Dendritic cell treated with granulocyte-macrophage colony-stimulating factor and Interleukin-4, amounts not matched to agents 40 ng/mL and 50 ng/mL, for 4 days (primary cell): ENCODE measurements around the gene BRD1.

Source experiments
- H3K27ac Mint-ChIP-seq: one replicate; pipeline ENCODE4 v1.8.0; 2022; ENCODE audit warnings: mild to moderate bottlenecking, mixed read lengths
- H3K27me3 Mint-ChIP-seq: one replicate; pipeline ENCODE4 v1.8.0; 2022; ENCODE audit warnings: mild to moderate bottlenecking, mixed read lengths
- H3K36me3 Mint-ChIP-seq: one replicate; pipeline ENCODE4 v1.8.0; 2022; ENCODE audit warnings: low read depth, mixed read lengths
- H3K4me1 Mint-ChIP-seq: one replicate; pipeline ENCODE4 v1.8.0; 2022; ENCODE audit warnings: low read depth, mixed read lengths
- H3K4me3 Mint-ChIP-seq: one replicate; pipeline ENCODE4 v1.8.0; 2022; ENCODE audit warnings: mild to moderate bottlenecking, moderate library complexity, mixed read lengths
- H3K9me3 Mint-ChIP-seq: one replicate; pipeline ENCODE4 v1.8.0; 2022; ENCODE audit warnings: mixed read lengths
- intact Hi-C: fragments of 100-400 bp; cut with micrococcal nuclease; formaldehyde crosslinking; loops from one replicate; pipeline ENCODE4 v1.15.0; 2022

Gene BRD1

DNA sequence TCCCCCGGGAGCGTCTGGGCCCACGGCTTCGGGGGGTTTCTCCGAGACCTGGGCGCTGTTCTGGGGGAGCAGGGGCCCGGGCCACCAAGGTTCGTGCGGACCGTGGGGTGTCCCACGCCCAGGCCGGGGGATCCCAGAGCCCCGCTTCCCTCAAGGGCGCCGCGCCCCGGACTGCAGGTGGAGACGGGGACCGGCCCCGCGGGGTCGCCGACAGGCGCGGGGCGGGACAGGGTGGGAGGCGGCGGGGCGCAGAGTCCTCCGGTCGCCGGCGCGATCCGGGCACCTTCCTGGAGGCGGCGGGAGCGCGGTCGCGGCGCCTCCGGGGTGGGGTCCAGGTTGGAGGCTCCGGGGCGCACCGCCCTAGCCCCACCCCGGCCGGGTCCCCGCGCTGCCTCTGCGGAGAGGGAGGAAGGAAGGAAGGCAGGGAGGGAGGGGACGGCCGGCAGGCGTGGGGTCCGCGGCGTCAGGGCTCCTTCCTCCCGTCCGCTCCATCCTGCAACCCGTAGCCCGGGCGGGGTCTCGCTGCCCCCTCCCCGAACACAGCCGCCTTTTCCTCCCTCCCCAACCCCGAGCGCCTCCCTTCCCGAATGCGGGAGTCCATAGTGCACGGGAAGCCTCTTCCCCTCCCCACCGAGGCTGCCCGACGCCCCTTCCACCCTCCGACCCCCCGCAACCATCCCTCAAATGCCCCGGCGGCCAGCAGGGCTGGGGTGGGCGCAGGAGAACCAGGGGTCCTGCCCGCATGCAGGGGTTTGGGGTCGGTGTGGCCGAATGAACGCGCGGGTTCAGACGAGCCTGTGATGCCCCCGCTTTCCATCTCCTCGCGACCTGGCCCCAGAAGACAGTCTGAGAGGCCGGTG lies 21.7 kb upstream of the BRD1 start:
- Mint-ChIP-seq H3K36me3 (peaks cover 26% of the 10 kb centered on the region), H3K27me3 (peaks cover 18% of the 10 kb centered on the region), H3K4me1 (peaks cover 38% of the 10 kb centered on the region), H3K27ac (peak overlapping the region; percentile 98), H3K4me3 (peak overlapping the region; percentile 90), H3K9me3 (no peaks in the 10 kb centered on the region)
- intact Hi-C loops, result loop anchor here (2.0 kb wide), 1 partner anchor 19 kb away; no protein-coding TSS in a partner anchor

- intact Hi-C loops, result loop anchor here (2.0 kb wide), 1 partner anchor 18 kb away; no protein-coding TSS in a partner anchor
- Mint-ChIP-seq H3K27ac (peak overlapping the region; percentile 98), H3K4me3 (peak overlapping the region; percentile 90), H3K4me1 (peaks cover 37% of the 10 kb centered on the region), H3K27me3 (peaks cover 18% of the 10 kb centered on the region), H3K9me3 (no peaks in the 10 kb centered on the region), H3K36me3 (peaks cover 24% of the 10 kb centered on the region)
These were observed 21.1 kb upstream of the BRD1 start for GRCh38 chr22:49848690-49849160.

DNA sequence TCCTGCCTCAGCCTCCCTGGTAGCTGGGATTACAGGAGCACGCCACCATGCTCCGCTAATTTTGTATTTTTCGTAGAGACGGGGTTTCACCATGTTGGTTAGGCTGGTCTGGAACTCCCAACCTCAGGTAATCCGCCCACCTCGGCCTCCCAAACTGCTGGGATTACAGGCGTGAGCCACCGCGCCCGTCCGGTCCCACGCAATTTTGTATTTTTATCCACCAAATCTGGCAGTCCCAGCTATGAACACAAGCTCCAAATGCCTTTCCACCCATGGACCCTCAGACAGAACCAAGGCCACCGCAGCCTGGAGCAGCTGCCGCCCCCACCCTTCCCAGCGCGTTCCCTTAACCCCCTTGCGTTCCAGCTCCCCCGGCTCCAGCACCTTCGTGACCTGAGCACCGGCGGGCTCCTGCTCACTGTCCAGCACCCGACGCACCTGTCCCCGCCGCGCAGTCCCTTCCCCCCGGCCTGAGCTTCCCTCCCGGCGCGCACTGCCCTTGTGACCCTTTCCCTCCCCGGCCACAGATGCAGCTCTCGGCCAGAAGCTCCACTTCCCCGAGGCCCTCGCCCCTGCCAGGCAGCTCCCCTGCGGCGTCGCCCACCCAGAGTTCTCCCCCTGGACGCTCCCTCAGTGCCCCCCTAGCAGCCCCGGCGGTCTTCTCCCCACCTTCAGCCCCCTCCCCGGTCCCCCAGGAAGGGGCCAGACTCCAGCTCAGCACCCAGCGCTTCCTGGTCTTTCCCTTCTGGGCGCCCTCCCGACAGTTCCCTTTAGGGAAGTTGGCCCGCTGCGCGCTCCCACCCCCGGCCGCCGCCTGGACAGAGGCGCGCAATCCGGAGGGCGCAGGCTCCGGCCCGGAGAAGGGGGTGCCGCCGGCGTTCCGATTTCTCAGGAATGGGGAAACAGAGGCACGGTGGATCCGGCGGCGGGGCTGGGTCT lies 20.3 kb upstream of the BRD1 start:
- Mint-ChIP-seq H3K9me3 (no peaks in the 10 kb centered on the region), H3K27ac (peak overlapping the region; percentile 98), H3K4me3 (peak overlapping the region; percentile 90), H3K27me3 (peaks cover 18% of the 10 kb centered on the region), H3K4me1 (peaks cover 37% of the 10 kb centered on the region), H3K36me3 (peaks cover 24% of the 10 kb centered on the region)
- intact Hi-C loops, result loop anchor here (2.0 kb wide), 1 partner anchor 17 kb away; no protein-coding TSS in a partner anchor

GRCh38 chr22:49845666-49846459 lies 18.2 kb upstream of the BRD1 start:
- Mint-ChIP-seq H3K4me3 (no peak overlapping the region), H3K4me1 (peaks cover 21% of the 10 kb centered on the region), H3K36me3 (peaks cover 24% of the 10 kb centered on the region), H3K9me3 (no peaks in the 10 kb centered on the region), H3K27ac (no peak overlapping the region), H3K27me3 (peaks cover 10% of the 10 kb centered on the region)
- intact Hi-C loops, result no loop called here

- Mint-ChIP-seq H3K9me3 (no peaks in the 10 kb centered on the region), H3K4me1 (peaks cover 15% of the 10 kb centered on the region), H3K27ac (no peak overlapping the region), H3K4me3 (no peak overlapping the region), H3K27me3 (peaks cover 7% of the 10 kb centered on the region), H3K36me3 (peaks cover 24% of the 10 kb centered on the region)
- intact Hi-C loops, result no loop called here
These were observed 17.6 kb upstream of the BRD1 start for GRCh38 chr22:49845241-49845640.

- H3K27me3 Mint-ChIP-seq, result peaks cover 17% of the 10 kb centered on the region
- peak overlapping the region; percentile 58 for H3K4me3 Mint-ChIP-seq
- no peaks in the 10 kb centered on the region for H3K36me3 Mint-ChIP-seq
- H3K4me1 Mint-ChIP-seq, result peaks cover 12% of the 10 kb centered on the region
- H3K27ac Mint-ChIP-seq, result peak overlapping the region; percentile 56
- intact Hi-C loops, result no loop called here
- no peaks in the 10 kb centered on the region for H3K9me3 Mint-ChIP-seq
These were observed 11.4 kb upstream of the BRD1 start for GRCh38 chr22:49838771-49839717.

DNA sequence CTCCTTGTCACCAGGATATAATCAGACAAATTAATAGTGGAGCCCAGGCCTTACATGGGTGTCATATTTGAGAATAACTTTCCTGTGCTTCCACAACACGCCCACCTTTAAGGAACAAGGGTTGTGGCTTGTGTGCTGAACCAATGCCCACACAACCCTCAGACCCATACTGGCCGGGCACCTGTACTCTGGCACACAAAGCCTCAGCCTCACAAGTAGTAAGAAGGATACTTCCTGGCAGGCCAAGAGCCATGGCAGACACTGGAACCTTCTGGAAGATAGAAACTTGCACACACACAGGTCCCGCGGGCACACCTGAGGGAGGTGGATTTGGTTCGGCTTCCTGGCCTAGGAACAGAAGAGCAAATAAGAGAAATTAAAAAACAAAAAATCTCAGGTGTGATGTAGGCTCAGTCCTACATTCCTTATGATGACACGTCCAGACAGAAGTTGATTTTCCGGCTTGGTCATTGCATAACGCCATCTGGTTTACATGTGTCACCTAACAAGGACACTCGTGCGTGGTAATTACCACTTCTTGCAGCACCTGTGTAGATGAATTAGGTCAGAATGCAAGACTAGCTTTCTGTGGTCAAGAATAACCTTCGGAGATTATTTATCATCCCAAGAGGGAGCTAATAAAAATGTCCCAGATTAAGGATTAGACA lies 5.8 kb upstream of the BRD1 start:
- no peak overlapping the region for H3K27ac Mint-ChIP-seq
- intact Hi-C loops, result no loop called here

DNA sequence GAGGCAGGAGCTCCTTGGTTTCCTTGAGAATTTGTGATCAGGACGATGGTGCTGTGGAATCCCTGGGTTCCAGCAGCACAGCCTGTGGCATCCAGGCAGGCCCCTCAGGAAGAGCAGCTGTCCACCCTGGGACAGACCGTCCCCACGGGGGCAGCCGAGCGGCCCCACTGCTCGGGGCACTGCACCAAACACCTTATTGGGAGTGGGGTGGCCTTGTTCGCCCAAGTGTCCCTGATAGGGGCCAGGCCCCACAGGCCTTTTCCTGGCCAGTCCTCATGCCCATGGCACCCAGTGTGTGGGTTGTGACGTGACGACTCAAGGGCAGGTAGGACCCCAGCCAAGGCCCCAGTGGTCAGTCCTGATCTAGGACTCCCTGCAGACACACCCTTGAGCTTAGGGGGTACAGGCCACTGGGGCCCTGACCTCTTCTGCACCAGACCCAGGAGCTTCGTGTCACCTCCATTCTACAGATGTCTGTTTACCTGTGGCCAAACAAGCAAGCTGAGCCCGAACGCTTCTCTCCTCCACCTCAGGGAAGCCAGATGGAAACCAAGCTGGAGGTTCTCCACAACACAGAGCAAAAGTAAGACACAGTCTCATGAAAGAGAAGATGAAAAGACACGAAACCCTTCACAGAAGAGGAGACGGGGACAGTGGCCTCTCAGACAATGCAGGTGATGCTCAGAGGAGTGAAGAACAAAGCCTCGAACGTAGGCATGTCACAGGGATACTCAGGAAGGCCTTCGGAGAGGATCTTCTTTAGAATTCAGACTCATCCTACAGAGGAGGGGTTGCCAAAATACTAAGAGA lies 1.6 kb upstream of the BRD1 start:
- intact Hi-C loops, result no loop called here
- no peak overlapping the region for H3K4me3 Mint-ChIP-seq
- H3K4me1 Mint-ChIP-seq, result peaks cover 49% of the 10 kb centered on the region
- peaks cover 26% of the 10 kb centered on the region for H3K36me3 Mint-ChIP-seq
- H3K9me3 Mint-ChIP-seq, result no peaks in the 10 kb centered on the region
- H3K27ac Mint-ChIP-seq, result peak overlapping the region; percentile 79
- peaks cover 3% of the 10 kb centered on the region for H3K27me3 Mint-ChIP-seq

More for the DNA sequence above, 5.8 kb upstream of the BRD1 start:
- Mint-ChIP-seq H3K9me3 (no peaks in the 10 kb centered on the region), H3K4me1 (peaks cover 26% of the 10 kb centered on the region), H3K36me3 (no peaks in the 10 kb centered on the region), H3K4me3 (no peak overlapping the region), H3K27me3 (peaks cover 10% of the 10 kb centered on the region)

DNA sequence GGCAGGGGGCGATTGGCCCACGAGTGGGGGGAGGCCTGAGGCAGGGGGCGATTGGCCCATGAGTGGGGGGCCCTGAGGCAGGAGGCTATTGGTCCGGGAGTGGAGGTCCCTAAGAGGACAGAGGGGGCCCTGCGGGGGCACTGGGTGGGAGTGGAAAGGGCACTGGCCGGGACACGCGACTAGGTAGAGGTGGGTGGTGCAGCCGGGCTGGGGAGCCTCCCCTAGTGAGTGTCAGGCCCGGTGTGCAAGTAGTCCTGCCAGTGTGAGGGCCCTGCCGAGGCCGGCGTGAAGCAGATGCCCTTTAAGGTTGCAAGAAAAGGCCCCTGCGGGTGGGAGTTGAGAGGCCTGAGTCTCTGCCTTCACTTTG lies 909 bp upstream of the BRD1 start:
- intact Hi-C loops, result no loop called here
- peak overlapping the region; percentile 79 for H3K27ac Mint-ChIP-seq
- peaks cover 32% of the 10 kb centered on the region for H3K36me3 Mint-ChIP-seq
- H3K27me3 Mint-ChIP-seq, result peaks cover 3% of the 10 kb centered on the region
- H3K4me3 Mint-ChIP-seq, result peak overlapping the region; percentile 62
- no peaks in the 10 kb centered on the region for H3K9me3 Mint-ChIP-seq
- H3K4me1 Mint-ChIP-seq, result peaks cover 55% of the 10 kb centered on the region

- no peaks in the 10 kb centered on the region for H3K27me3 Mint-ChIP-seq
- H3K9me3 Mint-ChIP-seq, result no peaks in the 10 kb centered on the region
- peak overlapping the region; percentile 79 for H3K27ac Mint-ChIP-seq
- H3K4me1 Mint-ChIP-seq, result peaks cover 60% of the 10 kb centered on the region
- H3K36me3 Mint-ChIP-seq, result peaks cover 45% of the 10 kb centered on the region
- H3K4me3 Mint-ChIP-seq, result peak overlapping the region; percentile 64
- intact Hi-C loops, result no loop called here
These were observed 311 bp downstream of the BRD1 start for GRCh38 chr22:49827271-49827852.

GRCh38 chr22:49826603-49827270 lies 936 bp downstream of the BRD1 start:
- Mint-ChIP-seq H3K4me3 (peak overlapping the region; percentile 83), H3K36me3 (peaks cover 51% of the 10 kb centered on the region), H3K27ac (peak overlapping the region; percentile 84), H3K27me3 (no peaks in the 10 kb centered on the region), H3K4me1 (peaks cover 65% of the 10 kb centered on the region), H3K9me3 (no peaks in the 10 kb centered on the region)
- intact Hi-C loops, result no loop called here
